GM12872 (cell line): ENCODE results near the gene PNLIPRP1.

Experiments used
- TF ChIP-seq, protein P1 (sequence below): IDR thresholded peaks from 3 replicates; pipeline ENCODE4 v1.5.1; 2011; ENCODE audit warnings: low read depth, mild to moderate bottlenecking, low read length, moderate library complexity; ENCODE audit not compliant: insufficient read depth

The PNLIPRP1 gene

GRCh38 chr10:116648903-116649302, 58.1 kb downstream of the PNLIPRP1 start:
- TF ChIP-seq, protein P1, sequence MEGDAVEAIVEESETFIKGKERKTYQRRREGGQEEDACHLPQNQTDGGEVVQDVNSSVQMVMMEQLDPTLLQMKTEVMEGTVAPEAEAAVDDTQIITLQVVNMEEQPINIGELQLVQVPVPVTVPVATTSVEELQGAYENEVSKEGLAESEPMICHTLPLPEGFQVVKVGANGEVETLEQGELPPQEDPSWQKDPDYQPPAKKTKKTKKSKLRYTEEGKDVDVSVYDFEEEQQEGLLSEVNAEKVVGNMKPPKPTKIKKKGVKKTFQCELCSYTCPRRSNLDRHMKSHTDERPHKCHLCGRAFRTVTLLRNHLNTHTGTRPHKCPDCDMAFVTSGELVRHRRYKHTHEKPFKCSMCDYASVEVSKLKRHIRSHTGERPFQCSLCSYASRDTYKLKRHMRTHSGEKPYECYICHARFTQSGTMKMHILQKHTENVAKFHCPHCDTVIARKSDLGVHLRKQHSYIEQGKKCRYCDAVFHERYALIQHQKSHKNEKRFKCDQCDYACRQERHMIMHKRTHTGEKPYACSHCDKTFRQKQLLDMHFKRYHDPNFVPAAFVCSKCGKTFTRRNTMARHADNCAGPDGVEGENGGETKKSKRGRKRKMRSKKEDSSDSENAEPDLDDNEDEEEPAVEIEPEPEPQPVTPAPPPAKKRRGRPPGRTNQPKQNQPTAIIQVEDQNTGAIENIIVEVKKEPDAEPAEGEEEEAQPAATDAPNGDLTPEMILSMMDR: no peak

- TF ChIP-seq, protein P1: no peak
Measured at GRCh38 chr10:116653885-116654284, 63.1 kb downstream of the PNLIPRP1 start.

- TF ChIP-seq, protein P1: peak; percentile 44; the same call in 2 of the 3 replicates
Measured at GRCh38 chr10:116654816-116655215, 64.1 kb downstream of the PNLIPRP1 start.

- TF ChIP-seq, protein P1: no peak
Measured at GRCh38 chr10:116655568-116655967, 64.8 kb downstream of the PNLIPRP1 start.

DNA sequence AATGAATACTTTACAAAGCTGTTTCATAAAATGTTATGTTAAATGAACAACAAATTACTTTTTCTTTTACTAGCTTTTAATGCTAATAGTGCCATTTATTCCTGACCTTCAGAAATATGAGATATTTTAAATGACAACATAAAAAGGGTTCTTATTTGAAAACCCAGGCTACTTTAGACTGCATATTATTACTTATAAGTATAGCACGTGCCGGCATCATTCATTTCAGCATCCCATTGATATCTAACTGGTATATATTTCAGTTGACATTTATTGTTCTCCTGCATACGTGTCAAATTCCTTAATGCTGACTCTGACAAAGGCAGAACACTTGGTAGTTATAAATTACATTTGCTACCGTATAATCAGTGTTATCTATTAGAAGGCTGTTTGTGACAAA, 65.3 kb downstream of the PNLIPRP1 start:
- TF ChIP-seq, protein P1: no peak

DNA sequence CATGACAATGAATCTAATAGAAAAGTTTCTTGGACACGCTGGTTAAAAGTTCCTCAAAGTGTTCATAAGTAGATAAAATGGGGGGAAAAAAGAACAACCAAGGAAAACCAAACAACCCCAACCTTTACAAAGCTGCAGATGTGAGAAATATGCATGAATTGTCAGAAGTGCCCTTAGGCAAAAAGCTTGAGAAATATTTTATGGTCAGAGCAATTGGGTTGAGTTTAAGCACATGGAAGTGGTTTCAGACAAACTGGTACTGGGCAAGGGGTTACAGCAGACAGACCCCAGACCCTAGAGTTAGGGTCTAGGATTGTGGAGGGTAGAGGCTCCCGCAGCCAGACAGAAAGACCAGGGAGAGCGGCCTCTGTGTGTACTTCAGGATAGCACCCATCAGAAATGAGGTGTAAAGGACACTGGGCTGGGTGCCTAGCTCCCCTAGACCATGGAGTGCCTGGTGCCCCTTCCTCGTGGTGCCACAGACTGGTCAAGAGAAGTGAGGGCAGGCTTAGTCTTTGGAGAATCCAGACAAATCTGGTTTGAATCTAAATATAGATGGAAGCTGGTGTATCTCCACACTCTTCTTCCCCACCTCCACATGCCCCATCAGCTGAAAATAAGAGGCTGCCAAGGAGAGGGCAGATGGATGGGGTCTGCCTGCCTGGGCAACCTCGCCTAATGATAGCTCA, 67.2 kb downstream of the PNLIPRP1 start:
- TF ChIP-seq, protein P1: no peak
